IPS-15b (cell line): Measurements from ENCODE around the gene MTCL3.

Experiments used
- H3K27me3 ChIP-seq: one replicate; pipeline ENCODE4 v1.6.1; 2013; ENCODE audit warnings: low read length; ENCODE audit not compliant: control insufficient read depth, insufficient read depth
- H3K36me3 ChIP-seq: one replicate; pipeline ENCODE4 v1.6.1; 2013; ENCODE audit warnings: low read length; ENCODE audit not compliant: control insufficient read depth, insufficient read depth
- H3K4me1 ChIP-seq: one replicate; pipeline ENCODE4 v1.6.1; 2013; ENCODE audit warnings: mild to moderate bottlenecking, low read length; ENCODE audit not compliant: control insufficient read depth, insufficient read depth
- H3K4me3 ChIP-seq: one replicate; pipeline ENCODE4 v1.5.1; 2013; ENCODE audit warnings: low read depth, low read length
- H3K9ac ChIP-seq: one replicate; pipeline ENCODE4 v1.6.1; 2013; ENCODE audit warnings: low read depth, mild to moderate bottlenecking, low read length
- H3K9me3 ChIP-seq: one replicate; pipeline ENCODE4 v1.6.1; 2013; ENCODE audit warnings: mild to moderate bottlenecking, low read length; ENCODE audit not compliant: control insufficient read depth, insufficient read depth

Gene MTCL3

DNA sequence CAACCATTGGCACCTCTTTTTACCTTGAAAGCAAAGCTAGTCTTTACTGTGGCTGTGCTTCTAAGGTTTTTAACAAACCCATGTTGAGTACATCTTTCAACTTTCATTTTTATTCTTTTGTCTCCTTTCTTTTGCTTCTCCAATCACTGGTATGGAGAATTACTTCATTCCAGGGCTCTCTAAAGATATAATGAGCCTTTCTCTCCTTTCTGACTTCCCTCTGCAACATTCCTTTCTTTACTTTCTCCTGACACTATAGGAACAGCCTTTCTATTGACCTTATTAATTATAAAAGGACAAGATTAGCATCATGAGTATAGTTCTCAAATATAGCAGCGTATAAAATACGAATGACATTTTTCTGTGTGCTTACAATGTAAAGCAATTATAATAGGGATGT is 36.8 kb downstream of the MTCL3 start:
- Histone ChIP-seq H3K9ac (no peak overlapping the region), H3K4me1 (peaks cover 29% of the 10 kb centered on the region), H3K36me3 (no peaks in the 10 kb centered on the region), H3K4me3 (no peak overlapping the region), H3K27me3 (no peaks in the 10 kb centered on the region), H3K9me3 (no peaks in the 10 kb centered on the region)

DNA sequence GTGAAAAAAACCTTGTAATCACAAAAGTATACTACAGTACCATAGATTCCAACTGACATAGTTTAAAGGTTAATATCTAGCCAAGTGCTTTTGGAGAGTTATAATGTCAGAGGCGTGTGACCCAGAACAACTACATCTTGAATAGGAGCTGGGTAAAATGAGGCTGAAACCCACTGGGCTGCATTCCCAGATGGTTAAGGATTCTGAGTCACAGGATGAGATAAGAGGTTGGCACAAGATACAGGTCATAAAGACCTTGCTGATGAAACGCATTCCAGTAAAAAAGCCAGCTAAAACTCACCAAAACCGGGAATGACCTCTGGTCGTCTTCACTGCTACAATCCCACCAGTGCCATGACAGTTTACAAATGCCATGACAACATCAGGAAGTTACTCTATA is 37.5 kb downstream of the MTCL3 start:
- peaks cover 29% of the 10 kb centered on the region for H3K4me1 ChIP-seq
- no peaks in the 10 kb centered on the region for H3K27me3 ChIP-seq
- H3K9me3 ChIP-seq = no peaks in the 10 kb centered on the region
- no peaks in the 10 kb centered on the region for H3K36me3 ChIP-seq
- H3K4me3 ChIP-seq = no peak overlapping the region
- no peak overlapping the region for H3K9ac ChIP-seq

DNA sequence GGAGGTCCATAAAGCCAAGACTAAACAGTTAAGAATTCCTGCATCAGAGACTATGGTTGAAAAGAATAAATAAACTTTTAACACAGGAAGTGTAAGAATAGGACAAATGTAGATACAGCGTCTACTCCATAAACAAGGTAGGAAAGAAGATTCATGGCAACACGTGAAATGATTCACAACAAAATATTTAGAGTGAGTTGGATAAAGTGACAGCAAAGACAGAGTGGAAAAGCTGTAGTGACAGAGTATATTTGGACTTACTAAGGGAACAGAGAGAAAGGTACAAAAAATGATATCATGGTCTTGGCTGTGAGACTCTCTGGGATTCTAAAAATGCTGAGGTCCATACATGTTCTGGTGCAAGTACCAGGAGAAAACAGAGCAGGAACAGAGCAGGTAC is 38.0 kb downstream of the MTCL3 start:
- Histone ChIP-seq H3K27me3 (no peaks in the 10 kb centered on the region), H3K9me3 (no peaks in the 10 kb centered on the region), H3K36me3 (no peaks in the 10 kb centered on the region), H3K4me3 (no peak overlapping the region), H3K9ac (no peak overlapping the region), H3K4me1 (peaks cover 29% of the 10 kb centered on the region)

GRCh38 chr6:127477658-127478057 is 41.5 kb downstream of the MTCL3 start:
- Histone ChIP-seq H3K9me3 (no peaks in the 10 kb centered on the region), H3K27me3 (no peaks in the 10 kb centered on the region), H3K9ac (no peak overlapping the region), H3K4me1 (peaks cover 7% of the 10 kb centered on the region), H3K36me3 (peaks cover 3% of the 10 kb centered on the region), H3K4me3 (no peak overlapping the region)

DNA sequence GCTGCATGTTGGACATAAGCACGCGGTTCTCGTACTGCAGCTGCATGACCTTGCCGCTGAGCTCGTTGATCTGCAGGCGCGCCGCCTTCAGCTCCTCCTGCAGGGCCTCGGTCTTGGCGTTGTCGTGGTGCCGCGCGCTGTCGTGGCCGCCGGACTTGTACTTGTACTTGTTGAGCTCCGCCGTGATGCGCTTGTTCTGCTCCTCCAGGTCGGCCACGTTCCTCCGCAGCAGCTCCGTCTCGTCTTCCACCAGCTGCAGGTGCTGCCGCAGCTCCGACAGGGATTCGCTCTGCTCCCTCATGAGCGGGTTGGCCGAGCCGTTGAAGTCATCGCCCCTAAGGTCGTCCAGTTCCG is 43.3 kb downstream of the MTCL3 start:
- peaks cover 3% of the 10 kb centered on the region for H3K36me3 ChIP-seq
- H3K4me3 ChIP-seq = no peak overlapping the region
- H3K9me3 ChIP-seq = no peaks in the 10 kb centered on the region
- no peak overlapping the region for H3K9ac ChIP-seq
- H3K4me1 ChIP-seq = no peaks in the 10 kb centered on the region
- no peaks in the 10 kb centered on the region for H3K27me3 ChIP-seq

DNA sequence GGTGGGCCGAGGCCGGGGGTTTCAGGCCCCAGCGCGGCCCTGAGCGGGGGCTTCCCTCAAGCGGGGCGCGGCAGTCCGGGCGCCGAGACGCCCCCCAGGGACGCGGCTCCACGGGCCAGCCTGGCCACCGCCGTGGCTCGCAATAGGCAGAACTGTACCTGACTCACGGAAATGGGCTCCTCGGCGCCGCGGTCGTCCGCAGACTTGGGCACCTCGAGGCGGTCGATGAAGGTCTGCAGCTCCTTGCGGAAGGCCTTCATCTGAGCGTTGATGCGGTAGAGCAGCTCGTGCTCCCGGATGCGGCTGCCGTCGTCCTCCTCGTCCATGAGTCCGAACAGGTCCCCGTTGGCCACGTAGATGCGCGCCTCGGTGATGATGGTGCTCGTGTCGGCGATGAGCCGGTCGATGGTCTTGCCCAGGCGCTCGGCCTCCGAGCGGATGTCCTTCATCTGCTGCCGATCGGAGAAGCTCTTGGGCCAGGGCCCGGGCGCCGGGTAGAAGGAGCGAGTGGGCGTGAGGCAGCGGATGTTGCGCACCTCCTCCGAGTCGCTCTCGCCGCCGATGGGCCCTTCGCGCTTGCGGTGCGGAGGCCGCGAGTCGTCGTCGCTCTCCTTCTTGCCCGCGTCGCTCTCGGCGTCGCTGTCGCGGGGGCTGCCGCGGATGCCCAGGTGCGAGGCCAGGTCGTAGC is 43.9 kb downstream of the MTCL3 start:
- no peaks in the 10 kb centered on the region for H3K27me3 ChIP-seq
- H3K4me3 ChIP-seq = no peak overlapping the region
- peaks cover 3% of the 10 kb centered on the region for H3K36me3 ChIP-seq
- no peaks in the 10 kb centered on the region for H3K4me1 ChIP-seq
- H3K9me3 ChIP-seq = no peaks in the 10 kb centered on the region
- H3K9ac ChIP-seq = no peak overlapping the region

DNA sequence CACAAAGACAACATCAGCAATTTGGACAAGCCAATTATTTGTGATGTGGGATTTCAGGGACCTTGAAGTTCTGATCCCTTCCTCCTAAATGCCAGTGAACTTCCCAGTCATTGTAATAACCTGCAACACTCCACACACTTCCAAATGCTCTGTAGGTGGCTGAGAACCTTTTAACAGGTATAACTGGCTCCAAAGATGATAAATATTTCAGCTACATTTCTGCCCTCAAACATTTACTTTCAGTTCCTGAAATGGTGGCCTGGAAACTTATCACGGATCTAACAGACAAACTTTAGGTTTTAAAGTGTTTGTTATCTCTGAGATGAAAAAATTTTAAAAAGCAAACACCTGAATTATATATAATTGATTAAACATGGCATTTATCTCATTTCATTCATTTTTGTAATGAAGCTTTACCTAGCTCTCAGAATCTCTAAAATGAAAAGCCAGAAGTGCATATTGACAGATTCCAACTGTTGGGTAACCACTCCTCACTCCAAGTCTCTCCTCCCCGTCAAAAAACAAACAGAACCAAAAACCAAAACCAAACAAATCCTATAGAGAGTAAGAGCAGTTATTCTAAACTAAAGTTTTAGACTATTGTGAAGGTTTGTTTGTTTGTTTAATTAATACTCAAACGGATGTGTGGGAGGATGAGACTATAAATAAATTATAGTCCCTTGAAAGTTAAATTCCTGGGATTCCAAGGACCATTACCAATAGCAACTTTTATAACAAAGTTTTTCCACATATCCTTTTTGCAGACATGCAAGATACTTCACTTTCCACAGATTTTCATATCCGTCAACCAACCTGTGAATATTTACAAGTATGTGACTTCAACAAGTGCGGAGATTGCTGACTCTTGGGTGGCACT is 47.5 kb downstream of the MTCL3 start:
- Histone ChIP-seq H3K9me3 (no peaks in the 10 kb centered on the region), H3K4me1 (no peaks in the 10 kb centered on the region), H3K36me3 (peaks cover 3% of the 10 kb centered on the region), H3K27me3 (no peaks in the 10 kb centered on the region), H3K4me3 (no peak overlapping the region), H3K9ac (no peak overlapping the region)

GRCh38 chr6:127468936-127469335 is 50.2 kb downstream of the MTCL3 start:
- H3K4me3 ChIP-seq = no peak overlapping the region
- no peak overlapping the region for H3K9ac ChIP-seq
- H3K4me1 ChIP-seq = no peaks in the 10 kb centered on the region
- no peaks in the 10 kb centered on the region for H3K9me3 ChIP-seq
- no peaks in the 10 kb centered on the region for H3K27me3 ChIP-seq
- H3K36me3 ChIP-seq = no peaks in the 10 kb centered on the region

GRCh38 chr6:127466416-127466815 is 52.7 kb downstream of the MTCL3 start:
- Histone ChIP-seq H3K9me3 (no peaks in the 10 kb centered on the region), H3K36me3 (no peaks in the 10 kb centered on the region), H3K4me3 (no peak overlapping the region), H3K27me3 (no peaks in the 10 kb centered on the region), H3K4me1 (no peaks in the 10 kb centered on the region), H3K9ac (no peak overlapping the region)

- Histone ChIP-seq H3K9me3 (no peaks in the 10 kb centered on the region), H3K9ac (no peak overlapping the region), H3K4me1 (no peaks in the 10 kb centered on the region), H3K36me3 (no peaks in the 10 kb centered on the region), H3K27me3 (no peaks in the 10 kb centered on the region), H3K4me3 (no peak overlapping the region)
Measured at GRCh38 chr6:127464881-127465459, 54.2 kb downstream of the MTCL3 start.

GRCh38 chr6:127464161-127464880 is 54.8 kb downstream of the MTCL3 start:
- no peak overlapping the region for H3K4me3 ChIP-seq
- no peaks in the 10 kb centered on the region for H3K9me3 ChIP-seq
- no peaks in the 10 kb centered on the region for H3K36me3 ChIP-seq
- H3K9ac ChIP-seq = no peak overlapping the region
- no peaks in the 10 kb centered on the region for H3K27me3 ChIP-seq
- no peaks in the 10 kb centered on the region for H3K4me1 ChIP-seq
